Caco-2 (cell line): Measurements from ENCODE around the gene HEATR1. TPM values are rescaled to one million over a fixed set of nuclear protein-coding genes. Genes with fewer than 3 reads are reported as not detected.

Experiments used
- BruUV-seq: library from RNA; stranded (reverse); fragments of 400-500 nt; replicated peaks from 2 replicates; lab custom pipeline; 2021; lab: Mats Ljungman, UMichigan
- CTCF ChIA-PET: fragments of 300-600 bp; sonication (Branson Sonifier 250); formaldehyde crosslinking; loops from one replicate; lab custom pipeline; 2022; ENCODE audit warnings: antibody characterized with exemption; lab: Charles Lee
- POLR2A ChIA-PET: fragments of 300-600 bp; sonication (Branson Sonifier 250); formaldehyde crosslinking; loops from one replicate; lab custom pipeline; 2022; ENCODE audit warnings: antibody characterized with exemption; lab: Charles Lee
- DNase-seq, 2 experiments: peaks; one replicate each; pipeline versions ENCODE4 v3.0.0 to v3.0.0-alpha.2; 2020 to 2022
- H3K27me3 ChIP-seq: replicated peaks from 2 replicates; pipeline ENCODE4 v1.6.0; 2011; ENCODE audit warnings: low read length; ENCODE audit not compliant: control insufficient read depth, insufficient read depth
- H3K36me3 ChIP-seq: 2 replicates; pipeline ENCODE4 v1.5.1; 2011; ENCODE audit warnings: low read length; ENCODE audit not compliant: control insufficient read depth, insufficient read depth
- H3K4me1 ChIP-seq: fragments of 250-450 bp; sonication (Bioruptor Pico); 2 replicates; pipeline ENCODE4 v1.5.1; 2020; ENCODE audit warnings: mild to moderate bottlenecking
- H3K4me3 ChIP-seq: 2 replicates; pipeline ENCODE4 v1.5.1; 2011; ENCODE audit warnings: low read depth, mild to moderate bottlenecking, control low read depth, low read length
- H3K9me3 ChIP-seq: fragments of 250-450 bp; sonication (Bioruptor Pico); 2 replicates; pipeline ENCODE4 v1.5.1; 2020; ENCODE audit warnings: mild to moderate bottlenecking, moderate library complexity
- H3K27ac Mint-ChIP-seq: one replicate; pipeline ENCODE4 v1.8.0; 2022; ENCODE audit warnings: mixed read lengths; ENCODE audit not compliant: unreplicated experiment
- H3K27me3 Mint-ChIP-seq: one replicate; pipeline ENCODE4 v1.8.0; 2022; ENCODE audit warnings: mixed read lengths; ENCODE audit not compliant: insufficient read depth, unreplicated experiment
- H3K36me3 Mint-ChIP-seq: one replicate; pipeline ENCODE4 v1.8.0; 2022; ENCODE audit warnings: mild to moderate bottlenecking, mixed read lengths; ENCODE audit not compliant: insufficient read depth, unreplicated experiment
- H3K4me1 Mint-ChIP-seq: one replicate; pipeline ENCODE4 v1.8.0; 2022; ENCODE audit warnings: low read depth, mixed read lengths; ENCODE audit not compliant: unreplicated experiment
- H3K4me3 Mint-ChIP-seq: one replicate; pipeline ENCODE4 v1.8.0; 2022; ENCODE audit warnings: mild to moderate bottlenecking, moderate library complexity, mixed read lengths; ENCODE audit not compliant: unreplicated experiment
- H3K9me3 Mint-ChIP-seq: one replicate; pipeline ENCODE4 v1.8.0; 2022; ENCODE audit warnings: mixed read lengths; ENCODE audit not compliant: unreplicated experiment
- intact Hi-C: fragments of 100-400 bp; cut with micrococcal nuclease; formaldehyde crosslinking; loops from one replicate; pipeline ENCODE4 v1.10.0; 2022; ENCODE audit not compliant: unreplicated experiment
- total RNA-seq: library from RNA; stranded (reverse); gene quantifications from 2 replicates; pipeline ENCODE4 v1.2.3, GENCODE V29; 2022
- TF ChIP-seq, protein P1 (sequence below), 2 experiments: fragments of 200-600 bp in 1 of 2; IDR thresholded peaks; 1 replicate in 1 of 2; 2 replicates in 1 of 2; pipeline versions ENCODE4 v1.5.1 to v1.8.0; 2011 to 2022; ENCODE audit warnings: antibody characterized with exemption in 1 of 2, control low read depth in 1 of 2, inconsistent platforms in 1 of 2, low read depth in 1 of 2, low read length in 1 of 2, mild to moderate bottlenecking in 1 of 2, moderate library complexity in 1 of 2; ENCODE audit not compliant: insufficient read depth in 1 of 2, severe bottlenecking in 1 of 2, unreplicated experiment in 1 of 2

The HEATR1 gene
- total RNA-seq, 1 experiment from 2014 or later, result 56.5 TPM

DNA sequence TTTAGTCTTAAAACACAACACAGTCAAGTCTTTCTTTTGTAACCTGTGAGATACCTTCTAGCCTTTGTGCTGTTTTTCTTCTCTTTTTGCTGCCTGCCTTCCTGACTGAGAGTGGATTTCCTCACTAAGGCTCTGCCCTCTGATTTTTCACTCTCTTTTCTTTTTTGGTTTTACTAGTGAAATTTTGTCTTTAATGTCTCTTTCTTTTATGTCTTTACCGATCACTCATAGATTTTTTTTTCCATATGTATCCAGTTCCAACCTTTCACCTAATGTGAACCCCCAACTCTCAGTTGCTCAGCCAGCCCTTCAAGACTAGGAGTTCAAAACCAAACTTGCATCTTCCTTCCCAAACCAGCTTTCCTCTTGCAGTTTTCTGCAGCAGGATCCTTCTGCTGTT is 74.0 kb downstream of the HEATR1 start:
- Histone ChIP-seq H3K4me3 (no peak overlapping the region), H3K27me3 (no peaks in the 10 kb centered on the region), H3K9me3 (no peaks in the 10 kb centered on the region), H3K4me1 (peaks cover 9% of the 10 kb centered on the region; the same call in 1 of the 2 replicates), H3K36me3 (no peaks in the 10 kb centered on the region)
- no peak overlapping the region for H3K4me3 Mint-ChIP-seq
- no peak overlapping the region for H3K27ac Mint-ChIP-seq
- intact Hi-C loops, result loop anchor here (10.0 kb wide), 1 partner anchor 245 kb away; the partner anchor contains the start of gene ERO1B
- peaks cover 12% of the 10 kb centered on the region for H3K4me1 Mint-ChIP-seq
- POLR2A ChIA-PET, result no interaction called here
- H3K36me3 Mint-ChIP-seq, result peaks cover 41% of the 10 kb centered on the region
- CTCF ChIA-PET, result no interaction called here
- H3K9me3 Mint-ChIP-seq, result no peaks in the 10 kb centered on the region
- H3K27me3 Mint-ChIP-seq, result no peaks in the 10 kb centered on the region
- no TSS peak for BruUV-seq
- DNase-seq, result no peak
- TF ChIP-seq, protein P1, sequence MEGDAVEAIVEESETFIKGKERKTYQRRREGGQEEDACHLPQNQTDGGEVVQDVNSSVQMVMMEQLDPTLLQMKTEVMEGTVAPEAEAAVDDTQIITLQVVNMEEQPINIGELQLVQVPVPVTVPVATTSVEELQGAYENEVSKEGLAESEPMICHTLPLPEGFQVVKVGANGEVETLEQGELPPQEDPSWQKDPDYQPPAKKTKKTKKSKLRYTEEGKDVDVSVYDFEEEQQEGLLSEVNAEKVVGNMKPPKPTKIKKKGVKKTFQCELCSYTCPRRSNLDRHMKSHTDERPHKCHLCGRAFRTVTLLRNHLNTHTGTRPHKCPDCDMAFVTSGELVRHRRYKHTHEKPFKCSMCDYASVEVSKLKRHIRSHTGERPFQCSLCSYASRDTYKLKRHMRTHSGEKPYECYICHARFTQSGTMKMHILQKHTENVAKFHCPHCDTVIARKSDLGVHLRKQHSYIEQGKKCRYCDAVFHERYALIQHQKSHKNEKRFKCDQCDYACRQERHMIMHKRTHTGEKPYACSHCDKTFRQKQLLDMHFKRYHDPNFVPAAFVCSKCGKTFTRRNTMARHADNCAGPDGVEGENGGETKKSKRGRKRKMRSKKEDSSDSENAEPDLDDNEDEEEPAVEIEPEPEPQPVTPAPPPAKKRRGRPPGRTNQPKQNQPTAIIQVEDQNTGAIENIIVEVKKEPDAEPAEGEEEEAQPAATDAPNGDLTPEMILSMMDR (IDR thresholded peaks at IDR 0.05; ENCODE audit: insufficient read depth in 1 of 2, low read depth in 1 of 2, low read length in 1 of 2, severe bottlenecking in 1 of 2, unreplicated experiment in 1 of 2), result no peak

DNA sequence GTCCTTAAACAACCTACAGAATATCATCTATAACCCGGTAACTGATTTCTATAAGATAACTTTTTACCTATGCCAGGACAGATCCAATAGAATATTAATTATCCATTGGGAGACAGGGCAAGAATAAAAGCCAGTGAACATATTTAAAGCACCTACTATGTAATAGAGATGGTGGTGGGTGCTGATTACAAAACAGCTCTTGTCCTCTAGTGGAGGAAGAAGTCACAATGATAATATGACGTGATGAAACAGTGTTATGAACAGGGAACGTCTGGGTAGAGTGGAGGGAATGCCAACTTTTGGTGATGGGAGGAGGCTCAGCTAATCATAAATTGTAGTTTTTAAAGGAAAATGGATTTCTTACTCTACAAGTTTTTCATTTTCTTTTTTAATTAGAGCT is 78.2 kb downstream of the HEATR1 start:
- peaks cover 5% of the 10 kb centered on the region for H3K9me3 Mint-ChIP-seq
- H3K36me3 ChIP-seq, result no peaks in the 10 kb centered on the region
- TF ChIP-seq, protein P1 (IDR thresholded peaks at IDR 0.05; ENCODE audit: insufficient read depth in 1 of 2, low read depth in 1 of 2, low read length in 1 of 2, severe bottlenecking in 1 of 2, unreplicated experiment in 1 of 2), result no peak
- no peak overlapping the region for H3K4me3 Mint-ChIP-seq
- no peaks in the 10 kb centered on the region for H3K27me3 ChIP-seq
- intact Hi-C loops, result no loop called here
- ChIA-PET POLR2A (no interaction called here), CTCF (no interaction called here)
- no TSS peak for BruUV-seq
- H3K27me3 Mint-ChIP-seq, result no peaks in the 10 kb centered on the region
- H3K4me1 ChIP-seq, result peaks cover 8% of the 10 kb centered on the region
- no peaks in the 10 kb centered on the region for H3K9me3 ChIP-seq
- H3K27ac Mint-ChIP-seq, result peak overlapping the region; percentile 51
- DNase-seq, result no peak
- H3K4me3 ChIP-seq, result no peak overlapping the region
- peaks cover 16% of the 10 kb centered on the region for H3K4me1 Mint-ChIP-seq
- peaks cover 27% of the 10 kb centered on the region for H3K36me3 Mint-ChIP-seq

DNA sequence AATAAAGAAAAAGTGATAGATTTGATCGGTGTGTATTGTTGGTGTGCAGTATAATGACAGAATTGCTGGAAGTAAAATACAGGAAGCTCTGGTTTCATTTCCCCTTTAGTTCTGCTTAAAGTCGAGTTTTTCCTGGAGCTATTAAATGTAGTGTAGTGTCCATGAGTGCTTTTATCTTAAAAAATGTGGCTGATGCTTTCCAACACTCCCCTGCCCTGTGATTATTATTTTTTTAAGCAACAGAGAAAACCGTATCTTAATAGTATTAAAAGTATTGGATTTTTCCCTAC is 79.5 kb downstream of the HEATR1 start:
- Histone ChIP-seq H3K27me3 (no peaks in the 10 kb centered on the region), H3K9me3 (no peaks in the 10 kb centered on the region), H3K36me3 (no peaks in the 10 kb centered on the region), H3K4me1 (peaks cover 8% of the 10 kb centered on the region), H3K4me3 (peak overlapping the region; percentile 98)
- intact Hi-C loops, result loop anchor here (1.0 to 5.0 kb wide), 3 partner anchors 22 to 128 kb away; no protein-coding TSS in a partner anchor
- Mint-ChIP-seq H3K4me3 (peak overlapping the region; percentile 98), H3K27ac (peak overlapping the region; percentile 98), H3K36me3 (peaks cover 27% of the 10 kb centered on the region), H3K9me3 (peaks cover 8% of the 10 kb centered on the region), H3K4me1 (peaks cover 26% of the 10 kb centered on the region), H3K27me3 (no peaks in the 10 kb centered on the region)
- DNase-seq, result no peak
- TF ChIP-seq, protein P1 (IDR thresholded peaks at IDR 0.05; ENCODE audit: insufficient read depth in 1 of 2, low read depth in 1 of 2, low read length in 1 of 2, severe bottlenecking in 1 of 2, unreplicated experiment in 1 of 2), result no peak
- POLR2A ChIA-PET, result interaction anchor here (0.9 kb wide), 1 partner anchor 21 kb away, joined by 3 read pairs; no protein-coding TSS in a partner anchor
- CTCF ChIA-PET, result no interaction called here
- TSS peak; percentile 38 for BruUV-seq
